Suprapubic skin (tissue), 4 donors: ENCODE measurements around the gene P2RY8.

Source experiments
- EP300 ChIP-seq: sonication (generic); formaldehyde crosslinking; IDR thresholded peaks from one replicate; pipeline ENCODE4 v1.6.1; 2017; ENCODE audit warnings: antibody characterized with exemption
- POLR2AphosphoS5 ChIP-seq, 3 donors: sonication (generic); formaldehyde crosslinking; IDR thresholded peaks; one replicate each; pipeline ENCODE4 v1.6.1; 2017; ENCODE audit warnings: antibody characterized with exemption in 3 of 3
- TF ChIP-seq, protein P1 (sequence below), 2 donors: fragments of 200-600 bp in 1 of 2; fragments of 450-650 bp in 1 of 2; sonication (generic) in 1 of 2; IDR thresholded peaks; one replicate each; pipeline ENCODE4 v1.5.1; 2016 to 2019; ENCODE audit warnings: antibody characterized with exemption in 2 of 2, mild to moderate bottlenecking in 1 of 2, moderate library complexity in 1 of 2

- TF ChIP-seq POLR2AphosphoS5 (IDR thresholded peaks at IDR 0.05) (no peak), EP300 (no peak)
- TF ChIP-seq, protein P1, sequence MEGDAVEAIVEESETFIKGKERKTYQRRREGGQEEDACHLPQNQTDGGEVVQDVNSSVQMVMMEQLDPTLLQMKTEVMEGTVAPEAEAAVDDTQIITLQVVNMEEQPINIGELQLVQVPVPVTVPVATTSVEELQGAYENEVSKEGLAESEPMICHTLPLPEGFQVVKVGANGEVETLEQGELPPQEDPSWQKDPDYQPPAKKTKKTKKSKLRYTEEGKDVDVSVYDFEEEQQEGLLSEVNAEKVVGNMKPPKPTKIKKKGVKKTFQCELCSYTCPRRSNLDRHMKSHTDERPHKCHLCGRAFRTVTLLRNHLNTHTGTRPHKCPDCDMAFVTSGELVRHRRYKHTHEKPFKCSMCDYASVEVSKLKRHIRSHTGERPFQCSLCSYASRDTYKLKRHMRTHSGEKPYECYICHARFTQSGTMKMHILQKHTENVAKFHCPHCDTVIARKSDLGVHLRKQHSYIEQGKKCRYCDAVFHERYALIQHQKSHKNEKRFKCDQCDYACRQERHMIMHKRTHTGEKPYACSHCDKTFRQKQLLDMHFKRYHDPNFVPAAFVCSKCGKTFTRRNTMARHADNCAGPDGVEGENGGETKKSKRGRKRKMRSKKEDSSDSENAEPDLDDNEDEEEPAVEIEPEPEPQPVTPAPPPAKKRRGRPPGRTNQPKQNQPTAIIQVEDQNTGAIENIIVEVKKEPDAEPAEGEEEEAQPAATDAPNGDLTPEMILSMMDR (IDR thresholded peaks at IDR 0.05): no peak
These were observed 39.4 kb upstream of the P2RY8 start for GRCh38 chrX:1576201-1576992.
